Measurements from ENCODE around the gene DLG4.

Gene DLG4

GRCh38 chr17:7215136-7215638, 4.4 kb downstream of the DLG4 start:
- Histone ChIP-seq H3K79me2 (ENCODE audit: insufficient read depth, low read length) (no peaks in the 10 kb centered on the region), H3K9me3 (ENCODE audit: low read length) (no peaks in the 10 kb centered on the region), H3K27me3 (ENCODE audit: insufficient read depth, low read length) (no peaks in the 10 kb centered on the region), H3K4me1 (ENCODE audit: insufficient read depth, low read length, severe bottlenecking) (peaks cover 32% of the 10 kb centered on the region), H3K36me3 (ENCODE audit: insufficient read depth, low read length) (no peaks in the 10 kb centered on the region), H3K4me2 (ENCODE audit: low read length) (peak overlapping the region; percentile 63), H3K4me3 (ENCODE audit: low read depth, low read length, poor library complexity, severe bottlenecking) (no peak overlapping the region), H2AFZ (ENCODE audit: low read length) (no peak overlapping the region), H3F3A (ENCODE audit: insufficient read depth, low read length) (no peaks in the 10 kb centered on the region), H3K9ac (ENCODE audit: low read length) (no peak overlapping the region), H4K20me1 (ENCODE audit: insufficient read depth, low read length) (no peaks in the 10 kb centered on the region), H3K9me2 (ENCODE audit: low read depth, low read length) (no peaks in the 10 kb centered on the region), H3K27ac (ENCODE audit: low read depth, low read length, poor library complexity, severe bottlenecking) (no peak overlapping the region)
- TF ChIP-seq EZH2 (IDR thresholded peaks at IDR 0.05; ENCODE audit: borderline replicate concordance, low read length) (no peak), CTCF (IDR thresholded peaks at IDR 0.05; ENCODE audit: low read length) (no peak)

GRCh38 chr17:7214300-7215135, 5.1 kb downstream of the DLG4 start:
- Histone ChIP-seq H3K9ac (ENCODE audit: low read length) (no peak overlapping the region), H3K9me2 (ENCODE audit: low read depth, low read length) (no peaks in the 10 kb centered on the region), H3K79me2 (ENCODE audit: insufficient read depth, low read length) (no peaks in the 10 kb centered on the region), H3K4me3 (ENCODE audit: low read depth, low read length, poor library complexity, severe bottlenecking) (peak overlapping the region; percentile 49), H3K9me3 (ENCODE audit: low read length) (no peaks in the 10 kb centered on the region), H4K20me1 (ENCODE audit: insufficient read depth, low read length) (no peaks in the 10 kb centered on the region), H2AFZ (ENCODE audit: low read length) (no peak overlapping the region), H3F3A (ENCODE audit: insufficient read depth, low read length) (no peaks in the 10 kb centered on the region), H3K27ac (ENCODE audit: low read depth, low read length, poor library complexity, severe bottlenecking) (no peak overlapping the region), H3K36me3 (ENCODE audit: insufficient read depth, low read length) (no peaks in the 10 kb centered on the region), H3K4me1 (ENCODE audit: insufficient read depth, low read length, severe bottlenecking) (peaks cover 30% of the 10 kb centered on the region), H3K4me2 (ENCODE audit: low read length) (peak overlapping the region; percentile 63), H3K27me3 (ENCODE audit: insufficient read depth, low read length) (no peaks in the 10 kb centered on the region)
- peak; percentile 47 for TF ChIP-seq CTCF (IDR thresholded peaks at IDR 0.05; ENCODE audit: low read length)
- TF ChIP-seq EZH2 (IDR thresholded peaks at IDR 0.05; ENCODE audit: borderline replicate concordance, low read length), result no peak

GRCh38 chr17:7213895-7214299, 5.7 kb downstream of the DLG4 start:
- peak; percentile 63 for TF ChIP-seq CTCF (IDR thresholded peaks at IDR 0.05; ENCODE audit: low read length)
- TF ChIP-seq EZH2 (IDR thresholded peaks at IDR 0.05; ENCODE audit: borderline replicate concordance, low read length), result no peak
- Histone ChIP-seq H2AFZ (ENCODE audit: low read length) (no peak overlapping the region), H3K9me3 (ENCODE audit: low read length) (no peaks in the 10 kb centered on the region), H3K36me3 (ENCODE audit: insufficient read depth, low read length) (no peaks in the 10 kb centered on the region), H3K9ac (ENCODE audit: low read length) (no peak overlapping the region), H3K9me2 (ENCODE audit: low read depth, low read length) (no peaks in the 10 kb centered on the region), H4K20me1 (ENCODE audit: insufficient read depth, low read length) (no peaks in the 10 kb centered on the region), H3K4me2 (ENCODE audit: low read length) (peak overlapping the region; percentile 57), H3F3A (ENCODE audit: insufficient read depth, low read length) (no peaks in the 10 kb centered on the region), H3K27ac (ENCODE audit: low read depth, low read length, poor library complexity, severe bottlenecking) (no peak overlapping the region), H3K4me1 (ENCODE audit: insufficient read depth, low read length, severe bottlenecking) (peaks cover 24% of the 10 kb centered on the region), H3K79me2 (ENCODE audit: insufficient read depth, low read length) (no peaks in the 10 kb centered on the region), H3K4me3 (ENCODE audit: low read depth, low read length, poor library complexity, severe bottlenecking) (peak overlapping the region; percentile 49), H3K27me3 (ENCODE audit: insufficient read depth, low read length) (no peaks in the 10 kb centered on the region)

Measured in OCI-LY1 (cell line).